Tibial nerve (tissue), 4 donors: ENCODE data around the gene DPEP3. TPM values are rescaled to one million over a fixed set of nuclear protein-coding genes. Genes with fewer than 3 reads are reported as not detected.

Source experiments
- DNase-seq, 2 donors: peaks; one replicate each; pipeline ENCODE4 v3.0.0-alpha.2; 2019; ENCODE audit warnings: low spot score in 2 of 2
- H3K27ac ChIP-seq, 4 donors: fragments of 200-600 bp; sonication (generic) in 3 of 4; one replicate each; pipeline ENCODE4 v1.5.1; 2017 to 2019; ENCODE audit warnings: mild to moderate bottlenecking in 1 of 4
- H3K27me3 ChIP-seq, 2 donors: fragments of 200-600 bp; sonication (generic) in 1 of 2; one replicate each; pipeline versions ENCODE4 v1.5.1 to v1.6.0; 2017 to 2019
- H3K36me3 ChIP-seq, 3 donors: fragments of 200-600 bp; sonication (generic); one replicate each; pipeline ENCODE4 v1.5.1; 2018 to 2019
- H3K4me1 ChIP-seq, 4 donors: fragments of 200-600 bp; sonication (generic) in 3 of 4; one replicate each; pipeline ENCODE4 v1.5.1; 2017 to 2019
- H3K4me3 ChIP-seq, 4 donors: fragments of 200-600 bp; sonication (generic) in 3 of 4; one replicate each; pipeline ENCODE4 v1.5.1; 2017 to 2019; ENCODE audit warnings: mild to moderate bottlenecking in 1 of 4, moderate library complexity in 1 of 4
- H3K9me3 ChIP-seq, 4 donors: fragments of 200-600 bp; sonication (generic) in 3 of 4; one replicate each; pipeline ENCODE4 v1.5.1; 2017 to 2019
- EP300 ChIP-seq, 2 donors: sonication (generic); formaldehyde crosslinking; IDR thresholded peaks; one replicate each; pipeline ENCODE4 v1.6.1; 2017; ENCODE audit warnings: antibody characterized with exemption in 2 of 2, mild to moderate bottlenecking in 1 of 2
- POLR2A ChIP-seq, 2 donors: fragments of 450-650 bp; IDR thresholded peaks; one replicate each; pipeline ENCODE4 v1.6.1; 2017; ENCODE audit warnings: antibody characterized with exemption in 2 of 2, mild to moderate bottlenecking in 2 of 2, moderate library complexity in 2 of 2
- WGBS, 2 donors: methylation state at CpG; one replicate each; pipeline ENCODE4 v1.1.5; 2018; 5-methylcytosine and 5-hydroxymethylcytosine counted together
- total RNA-seq, 4 donors: library from RNA; depleted of rRNA; stranded (reverse); fragments of >200 nt; gene quantifications; one replicate each; pipeline ENCODE4 v1.1.0, GENCODE V29; 2016
- TF ChIP-seq, protein P1 (sequence below), 5 experiments: fragments of 200-600 bp in 3 of 5; fragments of 450-650 bp in 2 of 5; sonication (generic) in 3 of 5; IDR thresholded peaks; one replicate each; pipeline ENCODE4 v1.5.1; 2016 to 2019; ENCODE audit warnings: antibody characterized with exemption in 5 of 5, mild to moderate bottlenecking in 3 of 5, moderate library complexity in 2 of 5

Gene DPEP3
- total RNA-seq, 4 donors from 2014 or later: 0.66 TPM; not detected in 3

DNA sequence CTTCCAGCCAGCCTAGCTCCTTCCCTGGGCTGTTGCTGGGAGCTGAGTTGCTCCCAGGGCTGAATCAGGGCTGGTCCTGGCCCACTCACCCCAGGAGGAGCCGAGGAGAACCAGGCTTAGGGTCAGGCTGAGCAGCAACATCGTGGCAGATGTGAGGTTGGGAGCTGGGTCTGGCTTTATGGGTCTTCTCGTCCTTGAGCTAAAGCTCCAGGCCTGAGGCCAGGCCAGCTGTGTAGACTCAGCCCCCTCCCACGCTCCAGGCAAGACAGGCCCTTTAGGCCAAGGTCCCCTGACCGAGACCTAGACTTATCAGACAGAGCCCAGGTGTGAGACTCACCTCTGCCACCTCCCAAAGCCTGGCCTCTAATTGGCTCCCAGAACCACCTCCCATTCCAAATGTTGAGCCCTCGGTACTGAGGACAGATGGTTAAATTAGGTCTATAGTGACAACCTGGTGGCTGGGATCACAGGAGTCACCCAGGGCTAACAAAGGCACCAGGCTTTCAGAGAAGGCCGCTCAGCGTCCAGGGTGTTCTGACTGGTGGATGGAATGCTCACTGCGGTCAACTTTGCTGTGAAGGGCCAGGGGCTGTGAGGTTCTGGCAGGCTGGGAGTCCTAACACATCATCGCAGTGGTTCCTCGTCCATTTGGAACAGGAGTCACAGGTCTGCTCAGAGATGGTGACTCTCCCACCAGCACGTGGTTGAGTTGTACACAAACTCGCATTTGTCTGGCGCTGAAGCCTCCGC lies 48.4 kb downstream of the DPEP3 start, which contains the start of gene CTRL:
CTRL (minus strand) TSS at position 151 of the 750 bp plus-strand sequence; CDS start at position 141, 10 bp downstream.
- TF ChIP-seq EP300 (IDR thresholded peaks at IDR 0.05): no peak
- TF ChIP-seq, protein P1, sequence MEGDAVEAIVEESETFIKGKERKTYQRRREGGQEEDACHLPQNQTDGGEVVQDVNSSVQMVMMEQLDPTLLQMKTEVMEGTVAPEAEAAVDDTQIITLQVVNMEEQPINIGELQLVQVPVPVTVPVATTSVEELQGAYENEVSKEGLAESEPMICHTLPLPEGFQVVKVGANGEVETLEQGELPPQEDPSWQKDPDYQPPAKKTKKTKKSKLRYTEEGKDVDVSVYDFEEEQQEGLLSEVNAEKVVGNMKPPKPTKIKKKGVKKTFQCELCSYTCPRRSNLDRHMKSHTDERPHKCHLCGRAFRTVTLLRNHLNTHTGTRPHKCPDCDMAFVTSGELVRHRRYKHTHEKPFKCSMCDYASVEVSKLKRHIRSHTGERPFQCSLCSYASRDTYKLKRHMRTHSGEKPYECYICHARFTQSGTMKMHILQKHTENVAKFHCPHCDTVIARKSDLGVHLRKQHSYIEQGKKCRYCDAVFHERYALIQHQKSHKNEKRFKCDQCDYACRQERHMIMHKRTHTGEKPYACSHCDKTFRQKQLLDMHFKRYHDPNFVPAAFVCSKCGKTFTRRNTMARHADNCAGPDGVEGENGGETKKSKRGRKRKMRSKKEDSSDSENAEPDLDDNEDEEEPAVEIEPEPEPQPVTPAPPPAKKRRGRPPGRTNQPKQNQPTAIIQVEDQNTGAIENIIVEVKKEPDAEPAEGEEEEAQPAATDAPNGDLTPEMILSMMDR (IDR thresholded peaks at IDR 0.05): no peak
- TF ChIP-seq POLR2A (IDR thresholded peaks at IDR 0.05): no peak
- WGBS, 2 donors: 85 to 87% methylated on average over 12 to 13 of the region's 15 CpGs

DNA sequence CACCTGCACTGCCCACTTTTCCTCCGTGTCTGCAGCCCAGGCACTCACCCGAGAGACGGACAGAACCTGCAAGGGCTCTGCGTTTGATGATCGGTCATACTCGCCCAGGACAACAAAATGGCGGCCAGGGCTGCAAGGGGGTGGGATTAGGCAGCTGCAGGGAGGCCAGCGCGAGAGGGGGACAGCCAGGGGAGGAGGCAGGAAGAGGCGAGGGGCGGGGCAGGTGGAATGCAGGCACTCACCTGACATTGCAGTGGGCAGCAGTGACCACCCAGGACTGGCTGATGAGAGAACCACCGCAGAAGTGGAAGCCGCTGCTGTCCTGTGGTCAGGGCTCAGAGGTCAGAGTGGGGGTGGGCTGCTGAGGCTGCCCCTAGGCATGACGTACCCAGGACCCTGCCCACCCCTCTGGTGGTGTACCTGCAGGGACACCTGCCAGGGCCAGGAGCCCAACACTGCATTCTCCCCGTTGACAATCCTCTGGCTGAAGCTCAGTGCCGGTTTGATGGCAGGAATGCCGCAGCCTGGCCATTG lies 49.6 kb downstream of the DPEP3 start:
- H3K27me3 ChIP-seq: no peaks in the 10 kb centered on the region
- no peaks in the 10 kb centered on the region for H3K9me3 ChIP-seq
- H3K4me1 ChIP-seq: peaks cover 0 to 35% (median 12%) of the 10 kb centered on the region in 4 donors
- H3K36me3 ChIP-seq: peaks cover 0 to 64% (median 11%) of the 10 kb centered on the region in 3 donors
- WGBS, 2 donors: 86 to 88% methylated on average over 14 to 16 of the region's 17 CpGs
- H3K4me3 ChIP-seq: no peak overlapping the region
- no peak for DNase-seq
- H3K27ac ChIP-seq: no peak overlapping the region
- TF ChIP-seq POLR2A (IDR thresholded peaks at IDR 0.05) (no peak), EP300 (IDR thresholded peaks at IDR 0.05) (no peak)
- TF ChIP-seq, protein P1 (IDR thresholded peaks at IDR 0.05): no peak

More for the DNA sequence above, 48.4 kb downstream of the DPEP3 start, which contains the start of gene CTRL:
- Histone ChIP-seq H3K27me3 (no peaks in the 10 kb centered on the region), H3K4me3 (no peak within 1 kb of the TSS), H3K9me3 (no peaks in the 10 kb centered on the region), H3K27ac (no peak within 1 kb of the TSS), H3K36me3 (peaks cover 0 to 59% (median 11%) of the 10 kb centered on the region in 3 donors), H3K4me1 (peaks cover 0 to 25% (median 13%) of the 10 kb centered on the region in 4 donors)
- DNase-seq: no peak

DNA sequence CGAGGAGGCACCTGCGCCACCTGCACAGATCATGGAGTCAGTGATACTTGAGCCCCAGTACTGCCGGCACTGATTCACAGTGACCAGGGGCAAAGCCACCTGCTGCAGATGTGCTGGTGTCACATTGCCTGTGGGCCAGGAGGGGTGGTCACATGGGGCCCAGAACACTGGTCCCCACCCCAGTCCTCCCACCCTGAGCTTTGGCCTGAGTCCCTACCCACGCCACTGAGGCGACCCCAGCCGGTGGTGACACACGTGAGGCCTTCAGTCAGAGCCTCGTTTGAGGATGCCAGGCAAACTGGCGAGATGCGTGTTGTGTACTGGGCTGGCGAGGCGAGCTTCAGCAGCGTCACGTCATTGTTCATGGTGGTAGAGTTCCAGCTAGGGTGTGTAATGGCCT lies 50.1 kb downstream of the DPEP3 start:
- TF ChIP-seq EP300 (IDR thresholded peaks at IDR 0.05): no peak
- TF ChIP-seq, protein P1 (IDR thresholded peaks at IDR 0.05): no peak
- no peak for TF ChIP-seq POLR2A (IDR thresholded peaks at IDR 0.05)
- Histone ChIP-seq H3K36me3 (peaks cover 0 to 64% (median 11%) of the 10 kb centered on the region in 3 donors), H3K9me3 (no peaks in the 10 kb centered on the region), H3K27me3 (no peaks in the 10 kb centered on the region), H3K4me3 (no peak overlapping the region), H3K27ac (no peak overlapping the region), H3K4me1 (peaks cover 0 to 35% (median 9%) of the 10 kb centered on the region in 4 donors)
- 90 to 92% methylated on average over 14 of the region's 14 CpGs for WGBS, 2 donors
- no peak for DNase-seq

DNA sequence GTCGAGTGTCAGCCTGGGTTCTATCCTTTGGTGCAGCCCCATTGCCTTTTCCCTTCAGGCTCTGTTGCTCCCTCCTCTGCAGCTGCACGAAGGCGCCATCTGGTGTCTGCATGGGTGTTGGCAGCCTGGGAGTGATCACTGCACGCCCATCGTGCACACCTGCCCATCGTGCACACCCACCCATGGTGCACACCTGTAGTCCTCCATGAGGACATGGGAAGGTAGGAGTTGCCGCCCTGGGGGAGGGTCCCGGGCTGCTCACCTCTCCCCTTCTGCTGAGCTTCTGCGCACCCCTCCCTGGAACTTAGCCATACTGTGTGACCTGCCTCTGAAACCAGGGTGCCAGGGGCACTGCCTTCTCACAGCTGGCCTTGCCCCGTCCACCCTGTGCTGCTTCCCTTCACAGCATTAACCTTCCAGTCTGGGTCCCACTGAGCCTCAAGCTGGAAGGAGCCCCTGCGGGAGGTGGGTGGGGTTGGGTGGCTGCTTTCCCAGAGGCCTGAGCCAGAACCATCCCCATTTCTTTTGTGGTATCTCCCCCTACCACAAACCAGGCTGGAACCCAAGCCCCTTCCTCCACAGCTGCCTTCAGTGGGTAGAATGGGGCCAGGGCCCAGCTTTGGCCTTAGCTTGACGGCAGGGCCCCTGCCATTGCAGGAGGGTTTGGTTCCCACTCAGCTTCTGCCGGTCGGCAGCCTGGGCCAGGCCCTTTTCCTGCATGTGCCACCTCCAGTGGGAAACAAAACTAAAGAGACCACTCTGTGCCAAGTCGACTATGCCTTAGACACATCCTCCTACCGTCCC lies 51.5 kb downstream of the DPEP3 start:
- H3K27ac ChIP-seq: no peak overlapping the region
- TF ChIP-seq POLR2A (IDR thresholded peaks at IDR 0.05): no peak
- TF ChIP-seq, protein P1 (IDR thresholded peaks at IDR 0.05): peak; percentile 66 to 93 (median 77)
- peak in 1 of 2 donors; percentile 8 for TF ChIP-seq EP300 (IDR thresholded peaks at IDR 0.05)
- H3K4me1 ChIP-seq: peaks cover 0 to 32% (median 0%) of the 10 kb centered on the region in 4 donors
- no peaks in the 10 kb centered on the region for H3K27me3 ChIP-seq
- H3K4me3 ChIP-seq: no peak overlapping the region
- DNase-seq: peak; percentile 59 to 81
- no peaks in the 10 kb centered on the region for H3K9me3 ChIP-seq
- peaks cover 0 to 67% (median 5%) of the 10 kb centered on the region in 3 donors for H3K36me3 ChIP-seq
- WGBS, 2 donors: 46 to 50% methylated on average over 13 to 14 of the region's 16 CpGs
